Measurements from ENCODE around the gene TOX3.

The TOX3 gene

GRCh38 chr16:52573365-52574299 is 26.7 kb upstream of the TOX3 start:
- TF ChIP-seq GLIS3 (CRISPR knock-in tag; IDR thresholded peaks at IDR 0.05) (no peak), POU6F1 (CRISPR knock-in tag; IDR thresholded peaks at IDR 0.05; ENCODE audit: borderline replicate concordance, low read depth) (no peak), BACH2 (CRISPR knock-in tag; IDR thresholded peaks at IDR 0.05; ENCODE audit: borderline replicate concordance) (no peak), PATZ1 (CRISPR knock-in tag; IDR thresholded peaks at IDR 0.05; ENCODE audit: borderline replicate concordance) (no peak), ISL1 (CRISPR knock-in tag; IDR thresholded peaks at IDR 0.05) (no peak), PPARA (CRISPR knock-in tag; IDR thresholded peaks at IDR 0.05; ENCODE audit: borderline replicate concordance) (no peak), TOX (CRISPR knock-in tag; IDR thresholded peaks at IDR 0.05; ENCODE audit: borderline replicate concordance) (no peak), SNAI2 (CRISPR knock-in tag; IDR thresholded peaks at IDR 0.05) (no peak), ARNTL (CRISPR knock-in tag; IDR thresholded peaks at IDR 0.05; ENCODE audit: borderline replicate concordance, low read depth) (no peak), ZFP3 (CRISPR knock-in tag; IDR thresholded peaks at IDR 0.05) (no peak), ZNF565 (CRISPR knock-in tag; conservative IDR thresholded peaks at IDR 0.05; ENCODE audit: low read depth) (no peak), CSDC2 (CRISPR knock-in tag; IDR thresholded peaks at IDR 0.05) (no peak), TCF4 (CRISPR knock-in tag; IDR thresholded peaks at IDR 0.05; ENCODE audit: borderline replicate concordance) (no peak), RARB (CRISPR knock-in tag; IDR thresholded peaks at IDR 0.05) (no peak)
- ATAC-seq: no peak

GRCh38 chr16:52572656-52573055 is 25.7 kb upstream of the TOX3 start:
- no peak for TF ChIP-seq TCF4 (CRISPR knock-in tag; IDR thresholded peaks at IDR 0.05; ENCODE audit: borderline replicate concordance)
- no peak for TF ChIP-seq ISL1 (CRISPR knock-in tag; IDR thresholded peaks at IDR 0.05)
- no peak for TF ChIP-seq RARB (CRISPR knock-in tag; IDR thresholded peaks at IDR 0.05)
- TF ChIP-seq BACH2 (CRISPR knock-in tag; IDR thresholded peaks at IDR 0.05; ENCODE audit: borderline replicate concordance): no peak
- TF ChIP-seq ZNF70 (CRISPR knock-in tag; IDR thresholded peaks at IDR 0.05): no peak
- no peak for TF ChIP-seq PPARA (CRISPR knock-in tag; IDR thresholded peaks at IDR 0.05; ENCODE audit: borderline replicate concordance)
- no peak for TF ChIP-seq CREB5 (CRISPR knock-in tag; IDR thresholded peaks at IDR 0.05; ENCODE audit: low read depth)
- TF ChIP-seq ZC3H10 (CRISPR knock-in tag; IDR thresholded peaks at IDR 0.05): no peak
- TF ChIP-seq ZFP30 (CRISPR knock-in tag; IDR thresholded peaks at IDR 0.05): no peak
- no peak for TF ChIP-seq CSRNP3 (CRISPR knock-in tag; IDR thresholded peaks at IDR 0.05)
- no peak for TF ChIP-seq ARNTL (CRISPR knock-in tag; IDR thresholded peaks at IDR 0.05; ENCODE audit: borderline replicate concordance, low read depth)
- TF ChIP-seq PATZ1 (CRISPR knock-in tag; IDR thresholded peaks at IDR 0.05; ENCODE audit: borderline replicate concordance): no peak
- no peak for ATAC-seq

- no peak for ATAC-seq
- TF ChIP-seq BACH2 (CRISPR knock-in tag; IDR thresholded peaks at IDR 0.05; ENCODE audit: borderline replicate concordance): no peak
- TF ChIP-seq CREB5 (CRISPR knock-in tag; IDR thresholded peaks at IDR 0.05; ENCODE audit: low read depth): no peak
- TF ChIP-seq CSDC2 (CRISPR knock-in tag; IDR thresholded peaks at IDR 0.05): no peak
- TF ChIP-seq PPARA (CRISPR knock-in tag; IDR thresholded peaks at IDR 0.05; ENCODE audit: borderline replicate concordance): no peak
- no peak for TF ChIP-seq SNAI2 (CRISPR knock-in tag; IDR thresholded peaks at IDR 0.05)
- TF ChIP-seq ZNF565 (CRISPR knock-in tag; conservative IDR thresholded peaks at IDR 0.05; ENCODE audit: low read depth): no peak
- TF ChIP-seq OSR1 (CRISPR knock-in tag; IDR thresholded peaks at IDR 0.05): no peak
- no peak for TF ChIP-seq ESRRG (CRISPR knock-in tag; IDR thresholded peaks at IDR 0.05)
- TF ChIP-seq ZNF70 (CRISPR knock-in tag; IDR thresholded peaks at IDR 0.05): no peak
- TF ChIP-seq TOX (CRISPR knock-in tag; IDR thresholded peaks at IDR 0.05; ENCODE audit: borderline replicate concordance): no peak
- TF ChIP-seq TCF4 (CRISPR knock-in tag; IDR thresholded peaks at IDR 0.05; ENCODE audit: borderline replicate concordance): no peak
- no peak for TF ChIP-seq CSRNP3 (CRISPR knock-in tag; IDR thresholded peaks at IDR 0.05)
Observed at GRCh38 chr16:52570495-52571091, 23.6 kb upstream of the TOX3 start.
